HG03575 (cell line): ENCODE data around the gene VEGFA.

Experiments used
- ATAC-seq: cut with Tn5 transposase; IDR thresholded peaks from one replicate; pipeline ENCODE4 v1.9.1; 2021; ENCODE audit not compliant: unreplicated experiment, insufficient number of reproducible peaks, low FRiP score; ENCODE audit errors: extremely low read depth

Gene VEGFA

GRCh38 chr6:43796903-43797890 lies 27.2 kb downstream of the VEGFA start:
- ATAC-seq = no peak

- ATAC-seq = no peak
These were observed 27.9 kb downstream of the VEGFA start for GRCh38 chr6:43797919-43798318.

- no peak for ATAC-seq
These were observed 28.9 kb downstream of the VEGFA start for GRCh38 chr6:43798688-43799444.

GRCh38 chr6:43799551-43800297 lies 29.7 kb downstream of the VEGFA start:
- no peak for ATAC-seq

- ATAC-seq = no peak
These were observed 30.2 kb downstream of the VEGFA start for GRCh38 chr6:43800298-43800623.

GRCh38 chr6:43800746-43801494 lies 30.9 kb downstream of the VEGFA start:
- ATAC-seq = no peak

- ATAC-seq = no peak
These were observed 31.6 kb downstream of the VEGFA start for GRCh38 chr6:43801495-43802181.

- no peak for ATAC-seq
These were observed 33.2 kb downstream of the VEGFA start for GRCh38 chr6:43803055-43803782.

- ATAC-seq = no peak
These were observed 34.0 kb downstream of the VEGFA start for GRCh38 chr6:43803783-43804549.

- no peak for ATAC-seq
These were observed 34.7 kb downstream of the VEGFA start for GRCh38 chr6:43804550-43805223.

- no peak for ATAC-seq
These were observed 35.7 kb downstream of the VEGFA start for GRCh38 chr6:43805699-43806042.

GRCh38 chr6:43806043-43806757 lies 36.2 kb downstream of the VEGFA start:
- no peak for ATAC-seq

GRCh38 chr6:43806758-43807227 lies 36.8 kb downstream of the VEGFA start:
- ATAC-seq = no peak

- ATAC-seq = no peak
These were observed 37.4 kb downstream of the VEGFA start for GRCh38 chr6:43807228-43808061.

GRCh38 chr6:43808412-43808811 lies 38.4 kb downstream of the VEGFA start:
- no peak for ATAC-seq
